ENCODE data around the gene IZUMO1.
"Not testable (repeated sequence)": the region's sequence is repeated elsewhere in the genome, so short reads cannot be mapped to it uniquely, and the experiment has no call there.

Gene IZUMO1

DNA sequence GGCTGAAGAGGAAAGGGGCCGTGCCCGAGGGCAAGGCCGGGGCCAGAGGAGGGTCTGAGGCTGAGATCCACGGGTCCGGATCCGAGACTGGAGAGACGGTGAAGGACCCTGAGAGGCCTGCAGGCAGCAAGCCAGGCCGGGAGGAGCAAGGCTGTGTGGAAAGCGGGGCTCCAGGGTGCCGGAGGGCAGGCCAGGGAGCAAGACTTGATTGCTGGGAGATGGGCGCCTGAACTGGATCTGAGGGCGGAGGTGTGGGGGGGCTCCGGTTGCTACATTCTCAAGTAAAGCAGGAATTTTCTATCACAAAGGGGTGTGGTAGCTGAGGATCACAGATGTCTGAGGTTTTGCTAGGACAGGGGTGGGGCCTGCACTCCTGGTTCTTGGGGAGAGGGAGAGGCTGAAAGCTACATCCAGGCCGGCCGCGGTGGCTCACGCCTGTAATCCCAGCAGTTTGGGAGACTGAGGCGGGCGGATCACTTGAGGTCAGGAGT lies 31.0 kb downstream of the IZUMO1 start:
- Mint-ChIP-seq H3K4me3 (no peak overlapping the region), H3K4me1 (ENCODE audit: low read depth) (peaks cover 10% of the 10 kb centered on the region)

DNA sequence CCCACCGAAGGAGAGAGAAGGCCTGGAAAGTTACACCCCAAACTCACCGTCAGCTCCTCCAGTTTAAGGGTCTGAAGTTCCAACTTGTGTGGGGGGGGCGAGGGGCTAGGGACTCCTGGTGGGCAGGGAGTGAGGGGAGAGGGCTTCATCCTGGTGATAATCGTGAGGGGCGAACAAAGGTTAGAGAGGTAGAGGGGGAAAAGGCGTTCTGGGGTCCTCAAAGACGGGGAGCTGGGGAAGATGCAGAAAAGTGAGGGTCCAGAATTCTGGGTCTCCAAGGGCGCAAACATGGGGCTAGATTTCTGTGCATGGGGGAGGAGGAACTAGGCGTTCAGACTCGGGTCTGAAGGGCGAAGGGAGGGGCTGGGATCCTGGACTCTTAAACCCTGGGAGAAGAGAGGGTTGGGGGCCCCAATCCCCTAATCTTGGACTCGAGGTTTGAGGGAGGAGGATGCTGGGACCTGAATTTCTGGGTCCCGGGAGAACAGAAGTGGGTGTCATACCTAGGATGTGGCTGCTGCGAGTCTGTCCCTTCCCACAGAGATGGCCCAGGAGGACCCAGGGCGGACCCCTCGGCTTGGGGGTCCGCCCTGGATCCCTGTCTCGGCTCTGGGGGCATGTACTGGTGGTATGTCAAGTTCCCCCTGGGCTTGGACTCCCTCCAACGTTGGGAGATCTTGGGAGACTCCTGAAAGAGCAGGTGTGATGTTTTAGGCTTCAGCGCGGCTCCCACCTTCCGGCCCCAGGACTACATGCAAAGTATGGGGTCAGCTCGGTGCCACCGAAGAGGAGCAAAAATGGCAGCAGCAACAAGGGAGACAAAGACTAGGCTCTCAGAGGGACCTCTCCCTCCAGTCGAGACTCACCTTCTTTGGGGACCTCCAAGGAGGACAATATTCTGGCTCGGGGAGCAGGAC lies 31.7 kb downstream of the IZUMO1 start:
- H3K27ac Mint-ChIP-seq, result peak overlapping the region; percentile 74
- no peaks in the 10 kb centered on the region for H3K36me3 Mint-ChIP-seq (ENCODE audit: low read depth)
- H3K4me1 Mint-ChIP-seq (ENCODE audit: low read depth), result peaks cover 5% of the 10 kb centered on the region
- H3K9me3 Mint-ChIP-seq, result no peaks in the 10 kb centered on the region
- peak overlapping the region; percentile 84 for H3K4me3 Mint-ChIP-seq
- no peaks in the 10 kb centered on the region for H3K27me3 Mint-ChIP-seq (ENCODE audit: low read depth)

More for the DNA sequence above, 31.0 kb downstream of the IZUMO1 start:
- no peaks in the 10 kb centered on the region for H3K27me3 Mint-ChIP-seq (ENCODE audit: low read depth)
- no peaks in the 10 kb centered on the region for H3K36me3 Mint-ChIP-seq (ENCODE audit: low read depth)
- H3K9me3 Mint-ChIP-seq, result no peaks in the 10 kb centered on the region
- no peak overlapping the region for H3K27ac Mint-ChIP-seq

DNA sequence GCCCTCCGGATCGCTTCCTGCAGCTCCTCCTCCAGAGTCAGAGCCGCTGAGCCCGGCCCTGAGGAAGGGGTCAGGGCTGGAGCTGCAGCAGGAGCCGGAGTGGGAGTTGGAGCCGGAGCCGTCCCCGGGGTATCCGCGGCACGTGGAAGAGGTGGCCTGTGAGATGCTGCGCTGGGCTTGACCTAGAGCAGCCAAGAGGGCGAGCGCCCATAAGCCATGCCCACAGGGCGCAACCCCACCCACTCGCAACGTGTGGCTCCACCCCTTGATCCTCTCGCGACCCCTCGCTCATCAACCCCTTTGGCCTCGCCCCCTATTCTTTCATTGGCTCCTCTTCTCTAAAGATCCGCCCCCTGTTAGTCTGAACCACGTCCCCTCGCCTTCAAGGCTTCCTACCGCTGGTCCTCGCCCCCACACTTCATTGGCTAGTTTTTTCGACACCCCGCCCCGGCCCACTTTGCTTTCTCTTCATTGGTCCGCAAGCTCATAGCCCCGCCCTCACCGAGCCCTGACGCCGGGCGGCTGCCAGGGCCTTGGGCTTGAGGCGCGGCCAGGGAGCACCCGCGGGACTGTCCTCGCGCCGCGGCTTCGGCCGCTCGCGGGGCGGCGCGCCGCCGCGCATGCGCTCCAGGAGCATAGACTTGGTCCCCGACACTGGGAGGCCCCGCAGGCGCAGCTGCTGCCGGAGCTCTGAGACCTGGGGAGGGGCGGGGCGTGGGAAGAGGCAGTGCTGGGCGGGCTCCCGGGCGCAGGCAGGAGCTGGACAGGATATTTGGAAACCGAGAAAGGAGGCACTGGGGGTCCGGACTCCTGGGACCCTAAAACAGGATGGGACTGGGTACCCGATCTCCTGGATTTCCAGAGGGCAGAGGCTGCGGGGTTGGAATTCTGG lies 32.6 kb downstream of the IZUMO1 start:
- H3K4me3 Mint-ChIP-seq, result peak overlapping the region; percentile 84
- H3K27ac Mint-ChIP-seq, result peak overlapping the region; percentile 74
- H3K27me3 Mint-ChIP-seq (ENCODE audit: low read depth), result no peaks in the 10 kb centered on the region
- H3K4me1 Mint-ChIP-seq (ENCODE audit: low read depth), result peaks cover 5% of the 10 kb centered on the region
- no peaks in the 10 kb centered on the region for H3K36me3 Mint-ChIP-seq (ENCODE audit: low read depth)
- no peaks in the 10 kb centered on the region for H3K9me3 Mint-ChIP-seq

DNA sequence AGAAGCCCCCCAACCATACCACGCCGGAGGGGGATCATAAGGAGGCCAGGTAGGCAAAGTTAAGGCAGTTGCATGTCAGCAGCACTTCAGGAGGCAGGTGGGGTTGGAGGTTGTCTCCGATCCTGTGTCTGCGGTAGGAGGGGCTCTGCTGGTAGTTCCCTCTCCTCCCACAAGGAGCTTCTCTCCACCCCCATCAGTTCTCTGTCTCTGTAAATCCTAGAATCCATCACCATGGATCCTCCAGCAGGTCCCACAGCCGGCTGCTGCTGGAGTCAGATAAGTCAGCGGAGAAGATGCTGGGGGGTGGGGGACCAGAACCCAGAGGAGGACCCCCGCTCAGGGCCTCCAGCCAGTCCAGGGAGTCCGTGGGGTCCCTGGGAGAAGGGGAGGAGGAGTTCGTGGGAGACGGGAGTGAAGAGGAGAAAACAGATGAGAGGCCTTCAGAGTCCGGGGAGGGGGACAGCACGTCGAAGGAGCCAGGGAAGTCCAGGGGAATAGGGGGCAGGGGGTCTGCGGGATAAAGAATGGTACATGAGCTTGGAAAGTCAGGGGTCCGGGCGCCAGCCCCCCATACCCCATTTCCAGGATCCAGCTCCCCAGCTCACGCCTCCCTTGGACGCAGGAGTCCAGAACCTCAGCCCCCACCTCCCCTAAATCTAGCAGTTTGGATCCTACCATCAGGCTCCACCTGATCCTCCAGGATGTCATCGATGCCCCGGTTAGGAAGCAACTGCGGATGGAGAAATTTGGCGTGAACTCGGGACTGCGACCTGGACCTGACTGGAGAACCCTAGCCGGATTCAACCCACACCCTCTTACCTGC lies 33.5 kb downstream of the IZUMO1 start:
- Mint-ChIP-seq H3K36me3 (ENCODE audit: low read depth) (no peaks in the 10 kb centered on the region), H3K27me3 (ENCODE audit: low read depth) (no peaks in the 10 kb centered on the region)

DNA sequence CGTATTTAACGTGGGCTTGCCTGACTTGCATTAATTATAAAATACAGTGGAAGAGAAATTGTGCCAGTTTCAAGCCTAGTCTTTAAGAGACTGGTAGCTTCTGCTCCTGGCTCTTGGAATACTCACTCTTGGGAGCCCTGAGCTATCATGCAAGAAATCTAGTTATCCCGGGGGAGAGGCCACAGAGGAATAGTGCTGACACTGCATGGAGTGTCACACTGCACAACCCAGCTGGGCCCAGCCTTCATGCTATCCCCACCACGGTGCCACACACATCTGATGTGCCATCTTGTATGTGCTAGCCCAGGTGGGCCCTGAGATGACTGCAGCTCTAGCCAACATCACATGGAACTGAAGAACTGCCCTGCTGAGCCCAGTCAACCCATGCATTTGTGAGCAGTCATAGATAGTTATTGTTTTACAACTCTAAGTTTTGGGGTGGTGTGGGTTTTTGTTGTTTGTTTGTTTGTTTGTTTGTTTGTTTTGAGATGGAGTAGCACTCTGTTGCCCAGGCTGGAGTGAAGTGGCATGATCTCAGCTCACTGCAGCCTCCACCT lies 35.5 kb downstream of the IZUMO1 start:
- no peaks in the 10 kb centered on the region for H3K36me3 Mint-ChIP-seq (ENCODE audit: low read depth)
- H3K9me3 Mint-ChIP-seq, result no peaks in the 10 kb centered on the region
- H3K4me1 Mint-ChIP-seq (ENCODE audit: low read depth), result peaks cover 5% of the 10 kb centered on the region
- H3K27me3 Mint-ChIP-seq (ENCODE audit: low read depth), result no peaks in the 10 kb centered on the region
- no peak overlapping the region for H3K4me3 Mint-ChIP-seq
- H3K27ac Mint-ChIP-seq, result no peak overlapping the region

More for the DNA sequence above, 33.5 kb downstream of the IZUMO1 start:
- Mint-ChIP-seq H3K4me3 (peak overlapping the region; percentile 84), H3K27ac (no peak overlapping the region), H3K9me3 (no peaks in the 10 kb centered on the region), H3K4me1 (ENCODE audit: low read depth) (peaks cover 5% of the 10 kb centered on the region)

DNA sequence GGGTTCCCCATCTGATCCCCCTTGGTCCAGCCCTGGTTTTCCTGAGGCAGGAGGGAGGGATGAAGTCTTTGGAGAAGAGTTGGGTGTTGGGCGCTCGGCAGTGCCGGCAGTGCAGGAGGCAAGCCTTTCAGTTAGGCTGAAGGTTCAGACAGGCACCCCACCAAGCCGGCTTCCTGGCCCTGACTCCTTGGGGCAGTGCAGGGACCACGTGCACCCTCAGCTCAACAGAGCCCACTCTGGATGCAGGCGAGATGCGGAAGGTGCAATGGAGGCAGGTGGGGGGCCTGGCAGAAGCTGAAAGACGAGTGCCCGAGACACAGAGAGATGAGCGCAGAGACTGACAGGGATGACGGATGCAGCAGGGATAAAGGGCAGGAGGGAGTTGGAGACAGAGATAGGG lies 38.2 kb downstream of the IZUMO1 start:
- H3K9me3 Mint-ChIP-seq, result no peaks in the 10 kb centered on the region
- no peaks in the 10 kb centered on the region for H3K27me3 Mint-ChIP-seq (ENCODE audit: low read depth)
- H3K4me1 Mint-ChIP-seq (ENCODE audit: low read depth), result no peaks in the 10 kb centered on the region
- H3K36me3 Mint-ChIP-seq (ENCODE audit: low read depth), result peaks cover 3% of the 10 kb centered on the region
- H3K27ac Mint-ChIP-seq, result no peak overlapping the region
- no peak overlapping the region for H3K4me3 Mint-ChIP-seq

DNA sequence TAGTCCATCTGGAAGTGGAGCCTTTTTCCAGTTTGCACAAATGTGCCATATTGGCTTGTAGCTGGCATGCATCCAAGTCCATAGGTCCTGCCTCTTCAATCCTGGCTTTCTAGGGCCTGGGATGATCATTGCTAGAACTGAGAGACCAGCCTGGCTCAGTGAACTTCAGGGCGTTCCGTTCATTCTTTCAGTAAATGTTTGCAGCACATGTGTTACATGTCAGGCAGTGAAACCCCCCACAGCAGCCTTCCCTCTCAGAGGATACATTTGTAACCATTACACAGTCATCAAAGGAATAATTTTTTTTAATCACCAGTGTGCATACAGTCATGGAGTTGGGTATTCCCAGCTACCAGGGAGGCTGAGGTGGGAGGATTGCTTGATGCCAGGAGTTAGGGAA lies 41.3 kb downstream of the IZUMO1 start:
- peaks cover 3% of the 10 kb centered on the region for H3K36me3 Mint-ChIP-seq (ENCODE audit: low read depth)
- no peaks in the 10 kb centered on the region for H3K27me3 Mint-ChIP-seq (ENCODE audit: low read depth)
- no peaks in the 10 kb centered on the region for H3K9me3 Mint-ChIP-seq
- no peak overlapping the region for H3K27ac Mint-ChIP-seq
- no peak overlapping the region for H3K4me3 Mint-ChIP-seq
- no peaks in the 10 kb centered on the region for H3K4me1 Mint-ChIP-seq (ENCODE audit: low read depth)

DNA sequence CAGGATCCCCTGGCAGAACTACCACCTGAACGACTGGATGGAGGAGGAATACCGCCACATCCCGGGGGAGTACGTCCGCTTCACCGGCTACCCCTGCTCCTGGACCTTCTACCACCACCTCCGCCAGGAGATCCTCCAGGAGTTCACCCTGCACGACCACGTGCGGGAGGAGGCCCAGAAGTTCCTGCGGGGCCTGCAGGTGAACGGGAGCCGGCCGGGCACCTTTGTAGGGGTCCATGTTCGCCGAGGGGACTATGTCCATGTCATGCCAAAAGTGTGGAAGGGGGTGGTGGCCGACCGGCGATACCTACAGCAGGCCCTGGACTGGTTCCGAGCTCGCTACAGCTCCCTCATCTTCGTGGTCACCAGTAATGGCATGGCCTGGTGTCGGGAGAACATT lies 43.4 kb downstream of the IZUMO1 start:
- Mint-ChIP-seq H3K4me3 (no peak overlapping the region), H3K4me1 (ENCODE audit: low read depth) (no peaks in the 10 kb centered on the region), H3K27ac (no peak overlapping the region), H3K36me3 (ENCODE audit: low read depth) (peaks cover 3% of the 10 kb centered on the region), H3K27me3 (ENCODE audit: low read depth) (no peaks in the 10 kb centered on the region), H3K9me3 (no peaks in the 10 kb centered on the region)

DNA sequence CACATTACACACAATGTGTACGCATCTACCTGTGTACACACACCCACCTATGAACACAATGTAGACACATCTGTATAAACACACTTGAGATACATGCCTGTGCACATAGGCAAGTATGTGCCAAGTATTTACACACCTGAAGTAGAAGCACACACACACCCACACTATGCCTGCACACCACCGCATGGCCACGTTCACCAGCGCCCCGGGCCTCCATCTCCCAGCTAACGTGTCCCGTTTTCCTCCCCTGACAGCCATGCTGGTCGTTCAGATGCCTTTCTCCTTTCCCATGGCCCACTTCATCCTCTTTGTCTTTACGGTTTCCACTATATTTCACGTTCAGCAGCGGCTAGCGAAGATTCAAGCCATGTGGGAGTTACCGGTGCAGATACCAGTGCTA lies 44.0 kb downstream of the IZUMO1 start:
- H3K36me3 Mint-ChIP-seq (ENCODE audit: low read depth), result peaks cover 3% of the 10 kb centered on the region
- no peak overlapping the region for H3K4me3 Mint-ChIP-seq
- no peaks in the 10 kb centered on the region for H3K4me1 Mint-ChIP-seq (ENCODE audit: low read depth)
- no peak overlapping the region for H3K27ac Mint-ChIP-seq
- H3K9me3 Mint-ChIP-seq, result no peaks in the 10 kb centered on the region
- H3K27me3 Mint-ChIP-seq (ENCODE audit: low read depth), result no peaks in the 10 kb centered on the region

DNA sequence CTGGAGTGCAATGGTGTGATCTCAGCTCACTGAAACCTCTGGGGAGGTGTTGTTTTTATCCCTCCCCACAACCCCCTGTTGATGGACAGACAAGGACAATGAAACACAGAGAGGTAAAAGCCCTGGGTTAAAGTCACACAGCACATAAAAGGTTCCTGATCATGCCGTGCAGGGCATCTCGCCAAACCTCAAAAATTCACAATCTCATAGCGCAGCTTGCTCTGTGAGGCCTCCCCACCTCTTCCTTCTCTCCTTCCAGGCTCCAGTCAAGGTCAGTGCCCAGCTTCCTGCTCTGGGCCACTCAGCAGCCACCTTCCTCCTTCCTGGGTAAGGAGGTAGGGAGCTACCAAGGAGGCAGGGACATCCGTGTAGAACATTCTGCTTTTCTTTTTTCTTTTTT lies 48.7 kb downstream of the IZUMO1 start:
- Mint-ChIP-seq H3K9me3 (no peaks in the 10 kb centered on the region), H3K27ac (no peak overlapping the region), H3K4me3 (no peak overlapping the region), H3K4me1 (ENCODE audit: low read depth) (peaks cover 8% of the 10 kb centered on the region), H3K27me3 (ENCODE audit: low read depth) (peaks cover 17% of the 10 kb centered on the region), H3K36me3 (ENCODE audit: low read depth) (no peaks in the 10 kb centered on the region)

DNA sequence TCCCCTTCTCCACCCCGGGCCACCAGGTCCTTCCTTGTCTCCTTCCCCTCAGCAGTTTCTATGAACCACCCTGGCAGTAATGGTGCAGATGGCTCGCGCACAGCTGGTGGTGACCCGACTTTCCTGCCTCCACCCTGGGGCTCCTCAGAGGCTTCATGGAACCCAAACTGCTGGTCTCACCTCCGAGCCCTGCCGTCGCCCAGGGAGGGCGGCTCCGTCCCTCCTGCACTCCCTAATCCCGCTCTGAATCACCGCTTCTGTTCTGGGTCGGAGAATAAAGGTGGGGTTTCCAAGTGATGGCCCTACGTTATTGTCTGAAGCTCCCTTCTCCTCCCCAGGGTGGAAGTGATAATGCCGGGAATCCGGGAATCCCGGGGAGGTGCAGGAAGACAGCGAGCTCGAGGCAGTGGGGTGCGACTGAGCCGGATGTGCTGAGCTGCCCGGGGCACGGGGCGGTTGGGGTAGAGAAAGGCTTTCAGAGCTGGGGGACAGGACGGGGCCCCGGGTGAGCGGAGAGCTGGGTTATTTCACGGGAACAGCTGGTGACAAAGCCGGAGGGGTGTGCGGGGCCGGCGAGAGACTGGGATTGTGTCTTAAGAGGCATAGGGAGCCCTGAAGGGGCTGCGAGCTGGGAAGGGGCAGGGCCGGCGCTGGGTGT lies 50.2 kb downstream of the IZUMO1 start:
- H3K27ac Mint-ChIP-seq, result no peak overlapping the region
- H3K4me3 Mint-ChIP-seq, result peak overlapping the region; percentile 17
- H3K4me1 Mint-ChIP-seq (ENCODE audit: low read depth), result peaks cover 8% of the 10 kb centered on the region
- H3K9me3 Mint-ChIP-seq, result no peaks in the 10 kb centered on the region
- H3K36me3 Mint-ChIP-seq (ENCODE audit: low read depth), result no peaks in the 10 kb centered on the region
- H3K27me3 Mint-ChIP-seq (ENCODE audit: low read depth), result peaks cover 17% of the 10 kb centered on the region

DNA sequence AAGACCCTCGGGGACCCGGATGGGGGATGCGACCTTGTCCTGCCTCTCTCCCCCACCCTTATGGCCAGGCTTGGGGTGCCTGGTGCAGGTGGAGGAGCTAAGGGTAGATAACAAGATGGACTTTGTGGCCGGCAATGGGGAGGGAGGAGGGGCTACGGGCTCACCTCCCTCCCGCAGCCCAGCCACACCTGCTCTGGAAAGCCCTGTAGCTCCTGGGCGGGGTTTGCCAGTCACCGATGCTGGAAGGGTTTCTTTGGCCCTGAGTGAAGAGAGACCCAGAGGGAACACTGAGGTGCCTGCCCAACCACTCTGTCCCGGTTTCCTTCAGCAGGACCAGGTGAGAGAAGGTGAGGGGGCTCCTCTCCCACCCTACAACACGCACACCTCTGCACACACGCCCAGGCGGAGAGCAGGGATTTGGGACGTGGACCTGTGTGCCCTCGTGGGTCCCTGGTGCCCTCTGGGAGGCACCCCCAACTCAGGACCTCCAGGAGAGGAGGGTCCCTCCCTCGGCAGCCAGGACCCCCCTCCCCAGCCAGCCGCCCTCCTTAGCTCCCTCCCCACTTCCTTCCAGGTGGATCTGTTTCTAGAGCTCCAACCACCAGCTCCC lies 50.9 kb downstream of the IZUMO1 start, which contains the start of gene FUT2:
Gene FUT2, plus strand, starts transcription at position 229 of the 610 bp plus-strand sequence. CDS start 6,986 bp downstream, outside the sequence.
- no peaks in the 10 kb centered on the region for H3K36me3 Mint-ChIP-seq (ENCODE audit: low read depth)
- peak within 1 kb of the TSS; percentile 17 for H3K4me3 Mint-ChIP-seq
- H3K9me3 Mint-ChIP-seq, result no peaks in the 10 kb centered on the region
- peaks cover 8% of the 10 kb centered on the region for H3K4me1 Mint-ChIP-seq (ENCODE audit: low read depth)
- peaks cover 17% of the 10 kb centered on the region for H3K27me3 Mint-ChIP-seq (ENCODE audit: low read depth)
- H3K27ac Mint-ChIP-seq, result no peak within 1 kb of the TSS

DNA sequence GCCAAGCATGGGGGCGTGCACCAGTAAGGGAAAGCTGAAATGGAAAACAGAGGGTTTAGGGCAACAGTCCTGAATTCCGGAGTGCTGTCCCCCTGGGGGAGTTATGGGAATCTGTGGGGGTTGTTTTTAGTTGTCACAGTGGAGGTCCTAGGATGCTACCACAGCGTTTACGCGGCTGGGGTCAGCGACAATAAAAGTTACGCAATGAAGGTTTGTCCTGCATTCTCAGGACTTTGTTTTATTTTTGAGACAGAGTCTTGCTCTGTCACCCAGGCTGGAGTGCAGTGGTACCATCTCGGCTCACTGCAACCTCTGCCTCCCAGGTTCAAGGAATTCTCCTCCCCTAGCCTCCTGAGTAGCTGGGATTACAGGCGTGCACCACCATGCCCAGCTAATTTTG lies 53.1 kb downstream of the IZUMO1 start:
- H3K4me3 Mint-ChIP-seq; H3K9me3 Mint-ChIP-seq; H3K4me1 Mint-ChIP-seq (ENCODE audit: low read depth); H3K27ac Mint-ChIP-seq; H3K36me3 Mint-ChIP-seq (ENCODE audit: low read depth): not testable (repeated sequence)
- peaks cover 17% of the 10 kb centered on the region for H3K27me3 Mint-ChIP-seq (ENCODE audit: low read depth)
